H1 (cell line): ENCODE results near the gene OSR1. TPM values are rescaled to one million over a fixed set of nuclear protein-coding genes. Genes with fewer than 3 reads are reported as not detected.

Experiments used
- CTCF ChIA-PET: fragments of 300-600 bp; sonication (Branson Sonifier 250); formaldehyde crosslinking; loops from one replicate; lab custom pipeline; 2021; ENCODE audit not compliant: partially characterized antibody; lab: Charles Lee
- POLR2A ChIA-PET: fragments of 300-600 bp; sonication (Branson Sonifier 250); formaldehyde crosslinking; loops from one replicate; lab custom pipeline; 2021; ENCODE audit warnings: inconsistent platforms; ENCODE audit not compliant: partially characterized antibody; lab: Charles Lee
- DNase-seq, 2 experiments: peaks; one replicate each; pipeline versions ENCODE4 v3.0.0 to v3.0.0-alpha.2; 2010 to 2022; ENCODE audit warnings: low spot score in 2 of 2, low read depth in 1 of 2, mixed read lengths in 1 of 2
- FAIRE-seq: peaks from 2 replicates; lab custom pipeline; 2011; peaks lifted over from hg19 to GRCh38; lab: Jason Lieb, UNC
- H2AFZ ChIP-seq: 2 replicates; pipeline ENCODE4 v1.8.1; 2012; ENCODE audit warnings: low read length, inconsistent platforms
- H2AK5ac ChIP-seq: 2 replicates; pipeline ENCODE4 v1.6.1; 2013; ENCODE audit warnings: low read depth, low read length
- H2BK120ac ChIP-seq: replicated peaks from 2 replicates; pipeline ENCODE3; 2013; ENCODE audit warnings: low read depth, low read length, inconsistent platforms
- H2BK12ac ChIP-seq: 2 replicates; pipeline ENCODE4 v1.6.1; 2013; ENCODE audit warnings: low read depth, low read length
- H2BK15ac ChIP-seq: 2 replicates; pipeline ENCODE4 v1.6.1; 2013; ENCODE audit warnings: low read length
- H2BK20ac ChIP-seq: 2 replicates; pipeline ENCODE4 v1.6.1; 2013; ENCODE audit warnings: low read length
- H2BK5ac ChIP-seq: 2 replicates; pipeline ENCODE4 v1.6.1; 2013; ENCODE audit warnings: low read depth, low read length
- H3K14ac ChIP-seq: 2 replicates; pipeline ENCODE4 v1.6.1; 2013; ENCODE audit warnings: inconsistent platforms; ENCODE audit not compliant: insufficient read length
- H3K18ac ChIP-seq: 2 replicates; pipeline ENCODE4 v1.6.1; 2013; ENCODE audit warnings: low read length; ENCODE audit errors: extremely low read depth
- H3K23ac ChIP-seq: 2 replicates; pipeline ENCODE4 v1.6.1; 2013; ENCODE audit warnings: inconsistent platforms; ENCODE audit not compliant: insufficient read length
- H3K23me2 ChIP-seq: 2 replicates; pipeline ENCODE4 v1.6.1; 2013; ENCODE audit warnings: low read depth, low read length
- H3K27ac ChIP-seq: 2 replicates; pipeline ENCODE4 v1.6.1; 2011; ENCODE audit warnings: low read depth, low read length, inconsistent platforms
- H3K27me3 ChIP-seq, 4 experiments: replicated peaks in 1 of 4; 1 replicate in 1 of 4; 2 replicates in 3 of 4; pipeline versions ENCODE4 v1.6.1 to v1.8.1; 2011 to 2013; ENCODE audit warnings: low read length in 3 of 4, mild to moderate bottlenecking in 3 of 4, inconsistent platforms in 2 of 4, mixed read lengths in 2 of 4, moderate library complexity in 1 of 4; ENCODE audit not compliant: control insufficient read depth in 3 of 4, insufficient read depth in 3 of 4; ENCODE audit errors: extremely low read depth in 1 of 4
- H3K36me3 ChIP-seq, 4 experiments: 2 replicates each; pipeline versions ENCODE4 v1.6.1 to v1.8.1; 2011 to 2013; ENCODE audit warnings: mild to moderate bottlenecking in 4 of 4, low read length in 3 of 4, moderate library complexity in 2 of 4, control low read depth in 1 of 4, inconsistent platforms in 1 of 4; ENCODE audit not compliant: insufficient read depth in 4 of 4, control insufficient read depth in 2 of 4
- H3K4ac ChIP-seq: replicated peaks from 2 replicates; pipeline ENCODE3; 2013; ENCODE audit warnings: low read length, low read depth, mixed read lengths, inconsistent platforms; ENCODE audit not compliant: insufficient read length
- H3K4me1 ChIP-seq, 4 experiments: replicated peaks in 1 of 4; 1 replicate in 1 of 4; 2 replicates in 3 of 4; pipeline versions ENCODE4 v1.6.1 to v1.8.1; 2011 to 2013; ENCODE audit warnings: low read length in 3 of 4, inconsistent platforms in 2 of 4, mixed read lengths in 1 of 4; ENCODE audit not compliant: insufficient read depth in 4 of 4, control insufficient read depth in 3 of 4
- H3K4me2 ChIP-seq, 2 experiments: 2 replicates each; pipeline versions ENCODE4 v1.6.1 to v1.8.1; 2011 to 2013; ENCODE audit warnings: low read depth in 2 of 2, low read length in 2 of 2, control low read depth in 1 of 2, inconsistent platforms in 1 of 2, mild to moderate bottlenecking in 1 of 2; ENCODE audit not compliant: insufficient read depth in 1 of 2
- H3K4me3 ChIP-seq, 4 experiments: fragments of 200-600, 300-600 bp in 1 of 4; sonication (generic), shearing (Covaris generic), sonication (Bioruptor Twin) in 1 of 4; 2 replicates each; pipeline versions ENCODE4 v1.5.1 to v1.8.1; 2011 to 2016; ENCODE audit warnings: low read length in 4 of 4, low read depth in 3 of 4, control low read depth in 2 of 4, inconsistent platforms in 2 of 4, mild to moderate bottlenecking in 2 of 4, mixed read lengths in 1 of 4, moderate library complexity in 1 of 4; ENCODE audit not compliant: insufficient read depth in 2 of 4; ENCODE audit errors: extremely low read depth in 1 of 4
- H3K56ac ChIP-seq: replicated peaks from 2 replicates; pipeline ENCODE3; 2013; ENCODE audit warnings: low read depth, mild to moderate bottlenecking, mixed read lengths, low read length, inconsistent platforms; ENCODE audit not compliant: insufficient read length
- H3K79me1 ChIP-seq: 2 replicates; pipeline ENCODE4 v1.6.1; 2013; ENCODE audit warnings: low read depth, low read length, control low read depth
- H3K79me2 ChIP-seq, 2 experiments: 2 replicates each; pipeline versions ENCODE4 v1.6.1 to v1.8.1; 2012 to 2013; ENCODE audit warnings: low read length in 2 of 2, mild to moderate bottlenecking in 2 of 2, inconsistent platforms in 1 of 2; ENCODE audit not compliant: insufficient read depth in 2 of 2, control insufficient read depth in 1 of 2
- H3K9ac ChIP-seq, 4 experiments: replicated peaks in 1 of 4; 1 replicate in 1 of 4; 2 replicates in 3 of 4; pipeline versions ENCODE4 v1.6.1 to v1.8.1; 2011 to 2013; ENCODE audit warnings: low read depth in 3 of 4, low read length in 3 of 4, control low read depth in 2 of 4, mild to moderate bottlenecking in 2 of 4, moderate library complexity in 2 of 4, inconsistent platforms in 1 of 4; ENCODE audit errors: extremely low read depth in 1 of 4
- H3K9me3 ChIP-seq, 2 experiments: 2 replicates each; pipeline versions ENCODE4 v1.6.1 to v1.8.1; 2012 to 2013; ENCODE audit warnings: mild to moderate bottlenecking in 2 of 2, moderate library complexity in 2 of 2, control low read depth in 1 of 2, inconsistent platforms in 1 of 2, low read depth in 1 of 2, low read length in 1 of 2, mixed read lengths in 1 of 2; ENCODE audit not compliant: insufficient read depth in 2 of 2
- H4K20me1 ChIP-seq, 2 experiments: replicated peaks in 1 of 2; 2 replicates each; pipeline versions ENCODE3 to v1.8.1; 2011 to 2013; ENCODE audit warnings: inconsistent platforms in 2 of 2, low read length in 2 of 2, mild to moderate bottlenecking in 1 of 2; ENCODE audit not compliant: insufficient read depth in 2 of 2, control insufficient read depth in 1 of 2
- H4K5ac ChIP-seq: 2 replicates; pipeline ENCODE4 v1.6.1; 2013; ENCODE audit warnings: low read length, low read depth, mixed read lengths, inconsistent platforms; ENCODE audit not compliant: insufficient read length
- H4K8ac ChIP-seq: 2 replicates; pipeline ENCODE4 v1.8.0; 2013; ENCODE audit warnings: mild to moderate bottlenecking, moderate library complexity, low read length, inconsistent platforms; ENCODE audit not compliant: insufficient read depth; ENCODE audit errors: extremely low read depth
- H4K91ac ChIP-seq: replicated peaks from 2 replicates; pipeline ENCODE3; 2013; ENCODE audit warnings: low read length, mixed read lengths, inconsistent platforms; ENCODE audit not compliant: insufficient read length
- CEBPB ChIP-seq: IDR thresholded peaks from 2 replicates; pipeline ENCODE4 v1.6.1; 2012; ENCODE audit warnings: low read depth, low read length
- CHD2 ChIP-seq: IDR thresholded peaks from 2 replicates; pipeline ENCODE4 v1.6.1; 2012; ENCODE audit warnings: low read length, improper control_type of control experiment
- HDAC2 ChIP-seq, 2 experiments: fragments of 300-600 bp in 1 of 2; sonication (generic) in 1 of 2; IDR thresholded peaks; 2 replicates each; pipeline ENCODE4 v1.6.1; 2011 to 2012; ENCODE audit warnings: low read depth in 2 of 2, low read length in 2 of 2, mild to moderate bottlenecking in 2 of 2, moderate library complexity in 2 of 2, borderline replicate concordance in 1 of 2, inconsistent platforms in 1 of 2
- KDM1A ChIP-seq: fragments of 200-600, 300-600 bp; sonication (generic); IDR thresholded peaks from 2 replicates; pipeline ENCODE4 v1.7.1; 2016; ENCODE audit warnings: mild to moderate bottlenecking, low read length, borderline replicate concordance
- POU5F1 ChIP-seq: IDR thresholded peaks from 2 replicates; pipeline ENCODE4 v1.6.1; 2011; ENCODE audit warnings: low read depth, mild to moderate bottlenecking, low read length, moderate library complexity
- SUZ12 ChIP-seq: fragments of 200-600 bp; sonication (generic); IDR thresholded peaks from 2 replicates; pipeline ENCODE4 v1.6.1; 2012; ENCODE audit warnings: mild to moderate bottlenecking, inconsistent platforms, low read length, moderate library complexity, mixed read lengths
- TAF1 ChIP-seq: IDR thresholded peaks from 2 replicates; pipeline ENCODE4 v1.6.1; 2011; ENCODE audit warnings: mild to moderate bottlenecking, low read depth, low read length
- WGBS, 2 experiments: shearing (Covaris generic) in 1 of 2; methylation state at CpG; one replicate each; pipeline versions ENCODE4 v1.1.6 to v1.1.7; 2013 to 2015; ENCODE audit warnings: low lambda C conversion rate in 2 of 2, mixed read lengths in 2 of 2, inconsistent platforms in 1 of 2, low coverage in 1 of 2, missing lambda C conversion rate in 1 of 2; ENCODE audit not compliant: insufficient replicate concordance in 2 of 2, insufficient coverage in 1 of 2, insufficient read length in 1 of 2; ENCODE audit errors: extremely low coverage in 1 of 2, missing lambda C conversion rate in 1 of 2; 5-methylcytosine and 5-hydroxymethylcytosine counted together
- polyA plus RNA-seq, 7 experiments: library from polyadenylated mRNA; depleted of rRNA in 3 of 7; stranded (reverse) in 5 of 7; unstranded in 2 of 7; fragments of >200 nt in 5 of 7; fragments of 200-250 nt in 2 of 7; gene quantifications; 1 replicate in 5 of 7; 2 replicates in 1 of 7; 4 replicates in 1 of 7; pipeline versions ENCODE4 v1.2.1 to v1.2.3, GENCODE V29; 2011 to 2013; ENCODE audit warnings: missing spikeins in 2 of 7, mixed read lengths in 2 of 7
- total RNA-seq: library from RNA; stranded (reverse); fragmentation: NEBNext Ultra II Directional; extraction: Animal tissue kit (Norgen Biotek cat#: 25700); gene quantifications from 2 replicates; pipeline ENCODE4 v1.2.1, GENCODE V29; 2021
- TF ChIP-seq, protein P1 (sequence below): IDR thresholded peaks from 2 replicates; pipeline ENCODE4 v1.6.1; 2011; ENCODE audit warnings: low read length, improper control_type of control experiment

OSR1 gene
- total and polyA plus RNA-seq, 2 of the 8 experiments (the other 6 are each of a cell fraction or from before 2014, with no cell fraction given): 0.05 to 0.22 TPM

DNA sequence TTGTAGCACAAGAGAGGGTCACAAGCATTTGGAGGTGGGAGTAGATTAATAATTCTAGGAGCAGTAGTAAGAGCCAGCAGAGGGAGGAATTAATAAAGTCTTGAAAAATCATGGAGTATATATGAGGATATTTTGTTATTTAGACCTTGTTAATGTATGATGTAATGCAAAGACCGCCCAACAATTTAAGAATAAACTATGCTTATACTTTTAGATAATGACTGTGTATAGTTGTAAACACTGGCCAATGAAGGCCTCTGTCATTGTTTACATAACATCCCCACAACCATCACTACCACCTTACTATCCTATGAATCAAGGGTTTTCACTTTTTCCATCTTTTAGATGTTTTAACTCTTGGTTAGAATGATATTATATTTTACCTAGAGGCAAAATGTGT lies 37.6 kb downstream of the OSR1 start:
- no peaks in the 10 kb centered on the region; the same call in 1 of the 2 replicates for H3K23me2 ChIP-seq
- H3K27ac ChIP-seq: no peak overlapping the region
- no peaks in the 10 kb centered on the region for H3K27me3 ChIP-seq
- H2BK120ac ChIP-seq: no peak overlapping the region
- no peak overlapping the region for H2BK5ac ChIP-seq
- H3K9ac ChIP-seq: no peak overlapping the region
- H3K18ac ChIP-seq: no peak overlapping the region
- no peak for FAIRE-seq
- H3K4me1 ChIP-seq: no peaks in the 10 kb centered on the region
- WGBS, 2 experiments: 92% methylated on average over 1 of the region's 1 CpG; no CpG with 5 or more reads in 1 of the 2 experiments
- no peaks in the 10 kb centered on the region for H3K36me3 ChIP-seq
- H2BK12ac ChIP-seq: no peak overlapping the region
- H3K4me2 ChIP-seq: no peak overlapping the region
- no peak overlapping the region for H2BK20ac ChIP-seq
- no peaks in the 10 kb centered on the region for H3K79me2 ChIP-seq
- TF ChIP-seq HDAC2 (IDR thresholded peaks at IDR 0.05; ENCODE audit: borderline replicate concordance in 1 of 2, low read depth in 2 of 2, low read length in 2 of 2): no peak
- no peak for TF ChIP-seq TAF1
- TF ChIP-seq CHD2: no peak
- TF ChIP-seq, protein P1, sequence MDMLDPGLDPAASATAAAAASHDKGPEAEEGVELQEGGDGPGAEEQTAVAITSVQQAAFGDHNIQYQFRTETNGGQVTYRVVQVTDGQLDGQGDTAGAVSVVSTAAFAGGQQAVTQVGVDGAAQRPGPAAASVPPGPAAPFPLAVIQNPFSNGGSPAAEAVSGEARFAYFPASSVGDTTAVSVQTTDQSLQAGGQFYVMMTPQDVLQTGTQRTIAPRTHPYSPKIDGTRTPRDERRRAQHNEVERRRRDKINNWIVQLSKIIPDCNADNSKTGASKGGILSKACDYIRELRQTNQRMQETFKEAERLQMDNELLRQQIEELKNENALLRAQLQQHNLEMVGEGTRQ: no peak
- no peak for TF ChIP-seq KDM1A
- no peak for TF ChIP-seq POU5F1
- no peak for TF ChIP-seq CEBPB
- no peak for TF ChIP-seq SUZ12
- TF ChIP-seq, all 59 proteins: peak for 0
- Histone ChIP-seq H4K8ac (no peak overlapping the region), H2AK5ac (no peak overlapping the region), H3K9me3 (peaks cover 0 to 2% of the 10 kb centered on the region in 2 experiments; a peak in 1 of 4 replicates), H3K14ac (no peak overlapping the region), H2AFZ (no peak overlapping the region), H4K20me1 (no peaks in the 10 kb centered on the region), H3K23ac (no peak overlapping the region), H4K5ac (no peak overlapping the region), H3K4me3 (no peak overlapping the region), H2BK15ac (no peak overlapping the region), H3K4ac (no peak overlapping the region), H3K79me1 (no peaks in the 10 kb centered on the region), H4K91ac (no peak overlapping the region), H3K56ac (no peak overlapping the region)
- POLR2A ChIA-PET: no interaction called here
- CTCF ChIA-PET: no interaction called here
- no peak for DNase-seq
